ENCODE results near the gene DGCR8.

GRCh38 chr22:20131859-20132685 lies 52.0 kb downstream of the DGCR8 start:
- no peak for TF ChIP-seq CTCF (IDR thresholded peaks at IDR 0.05)
- TF ChIP-seq POLR2A (IDR thresholded peaks at IDR 0.05) = no peak

Data from uterus (tissue), 2 donors.